Mesothelial cell of epicardium (in vitro differentiated cells): Measurements from ENCODE around the gene CHST1. TPM values are rescaled to one million over a fixed set of nuclear protein-coding genes. Genes with fewer than 3 reads are reported as not detected.

ENCODE experiments used
- DNase-seq, 2 experiments: peaks; one replicate each; pipeline ENCODE4 v3.0.0; 2021; ENCODE audit warnings: low spot score in 2 of 2; ENCODE audit not compliant: unreplicated experiment in 2 of 2
- H3K27ac Mint-ChIP-seq: 2 replicates; pipeline ENCODE4 v1.8.0; 2021; ENCODE audit warnings: mixed read lengths
- H3K27me3 Mint-ChIP-seq: 2 replicates; pipeline ENCODE4 v1.8.0; 2021; ENCODE audit warnings: low read depth, mixed read lengths
- H3K36me3 Mint-ChIP-seq: 2 replicates; pipeline ENCODE4 v1.8.0; 2021; ENCODE audit warnings: mixed read lengths
- H3K4me1 Mint-ChIP-seq: 2 replicates; pipeline ENCODE4 v1.8.0; 2021; ENCODE audit warnings: mixed read lengths
- H3K4me3 Mint-ChIP-seq: 2 replicates; pipeline ENCODE4 v1.8.0; 2021; ENCODE audit warnings: mild to moderate bottlenecking, moderate library complexity, mixed read lengths
- H3K9me3 Mint-ChIP-seq: 2 replicates; pipeline ENCODE4 v1.8.0; 2021; ENCODE audit warnings: mixed read lengths
- total RNA-seq: library from RNA; stranded (reverse); gene quantifications from 3 replicates; pipeline ENCODE4 v1.2.1, GENCODE V29; 2021
- TF ChIP-seq, protein P1 (sequence below): fragments of 200-600 bp; sonication (generic); IDR thresholded peaks from one replicate; pipeline ENCODE4 v1.5.0; 2021; ENCODE audit warnings: antibody characterized with exemption; ENCODE audit not compliant: unreplicated experiment

Gene CHST1, protein sequence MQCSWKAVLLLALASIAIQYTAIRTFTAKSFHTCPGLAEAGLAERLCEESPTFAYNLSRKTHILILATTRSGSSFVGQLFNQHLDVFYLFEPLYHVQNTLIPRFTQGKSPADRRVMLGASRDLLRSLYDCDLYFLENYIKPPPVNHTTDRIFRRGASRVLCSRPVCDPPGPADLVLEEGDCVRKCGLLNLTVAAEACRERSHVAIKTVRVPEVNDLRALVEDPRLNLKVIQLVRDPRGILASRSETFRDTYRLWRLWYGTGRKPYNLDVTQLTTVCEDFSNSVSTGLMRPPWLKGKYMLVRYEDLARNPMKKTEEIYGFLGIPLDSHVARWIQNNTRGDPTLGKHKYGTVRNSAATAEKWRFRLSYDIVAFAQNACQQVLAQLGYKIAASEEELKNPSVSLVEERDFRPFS
- 1.0 to 1.6 TPM (median 1.4 TPM) in 3 replicates for total RNA-seq

DNA sequence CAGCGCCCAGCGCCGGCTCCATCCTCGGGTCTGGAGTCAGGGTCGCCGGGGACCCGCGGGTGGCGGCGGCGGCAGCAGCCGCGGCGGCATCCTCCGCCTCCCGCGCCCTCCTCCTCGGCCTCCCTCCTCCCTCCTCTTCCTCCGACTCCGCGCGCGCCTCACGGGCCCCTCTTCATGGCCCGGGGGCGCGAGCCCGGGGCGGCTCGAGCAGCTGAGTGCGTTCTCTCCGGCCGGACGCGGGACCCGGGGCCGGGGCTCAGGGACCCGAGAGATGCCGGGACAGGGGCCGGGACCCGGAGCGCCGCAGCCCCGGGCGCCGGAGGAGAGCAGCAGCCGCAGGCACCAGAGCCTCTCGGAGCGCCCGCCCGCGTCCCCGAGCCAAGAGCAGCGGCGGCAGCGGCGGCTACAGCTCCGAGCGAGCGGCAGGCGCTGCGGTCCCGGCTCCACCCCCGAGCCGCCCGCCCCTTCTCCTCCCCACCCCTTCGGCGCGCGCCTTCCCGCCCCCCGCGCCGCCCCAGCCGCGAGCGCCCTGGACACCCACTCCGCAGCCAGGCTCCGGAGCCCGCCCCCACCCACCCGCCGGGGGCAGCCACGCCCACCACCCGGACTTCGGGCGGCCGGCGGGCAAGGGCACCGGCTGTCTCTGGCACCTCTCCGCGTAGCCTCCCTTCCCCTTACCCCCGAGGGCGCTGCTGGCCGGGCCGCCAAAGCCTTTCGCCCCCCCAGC is at the start of gene CHST1:
Gene CHST1 (minus strand): TSS at position 417 of the 727 bp plus-strand sequence. CDS start 14,699 bp downstream, outside the sequence.
- peak in 1 of 2 experiments; percentile 50 for DNase-seq
- H3K4me1 Mint-ChIP-seq = peaks cover 35% of the 10 kb centered on the region
- TF ChIP-seq, protein P1, sequence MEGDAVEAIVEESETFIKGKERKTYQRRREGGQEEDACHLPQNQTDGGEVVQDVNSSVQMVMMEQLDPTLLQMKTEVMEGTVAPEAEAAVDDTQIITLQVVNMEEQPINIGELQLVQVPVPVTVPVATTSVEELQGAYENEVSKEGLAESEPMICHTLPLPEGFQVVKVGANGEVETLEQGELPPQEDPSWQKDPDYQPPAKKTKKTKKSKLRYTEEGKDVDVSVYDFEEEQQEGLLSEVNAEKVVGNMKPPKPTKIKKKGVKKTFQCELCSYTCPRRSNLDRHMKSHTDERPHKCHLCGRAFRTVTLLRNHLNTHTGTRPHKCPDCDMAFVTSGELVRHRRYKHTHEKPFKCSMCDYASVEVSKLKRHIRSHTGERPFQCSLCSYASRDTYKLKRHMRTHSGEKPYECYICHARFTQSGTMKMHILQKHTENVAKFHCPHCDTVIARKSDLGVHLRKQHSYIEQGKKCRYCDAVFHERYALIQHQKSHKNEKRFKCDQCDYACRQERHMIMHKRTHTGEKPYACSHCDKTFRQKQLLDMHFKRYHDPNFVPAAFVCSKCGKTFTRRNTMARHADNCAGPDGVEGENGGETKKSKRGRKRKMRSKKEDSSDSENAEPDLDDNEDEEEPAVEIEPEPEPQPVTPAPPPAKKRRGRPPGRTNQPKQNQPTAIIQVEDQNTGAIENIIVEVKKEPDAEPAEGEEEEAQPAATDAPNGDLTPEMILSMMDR = no peak
- peaks cover 74% of the 10 kb centered on the region for H3K27me3 Mint-ChIP-seq
- H3K36me3 Mint-ChIP-seq = no peaks in the 10 kb centered on the region
- H3K4me3 Mint-ChIP-seq = peak within 1 kb of the TSS; percentile 71
- no peak within 1 kb of the TSS for H3K27ac Mint-ChIP-seq
- no peaks in the 10 kb centered on the region for H3K9me3 Mint-ChIP-seq

DNA sequence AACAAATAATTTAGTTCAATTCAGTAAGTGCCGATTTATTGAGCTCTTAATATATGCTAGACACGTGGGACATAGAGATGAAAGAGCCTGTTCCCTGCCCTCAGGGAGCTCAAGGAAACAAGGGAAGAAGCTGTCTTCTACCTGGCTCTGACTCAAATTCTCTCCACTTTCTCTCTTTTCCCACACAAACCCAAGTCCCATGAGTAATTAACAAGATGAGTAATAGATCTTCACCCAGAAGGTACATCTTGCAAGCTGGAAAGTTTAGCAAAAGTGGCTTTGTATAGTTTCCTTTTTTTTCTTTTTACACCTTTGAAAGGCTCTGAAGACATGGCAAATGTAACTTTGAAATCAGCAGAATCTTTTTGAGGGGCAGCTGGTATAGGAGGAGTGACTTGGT is 48.2 kb upstream of the CHST1 start:
- no peaks in the 10 kb centered on the region for H3K36me3 Mint-ChIP-seq
- H3K27ac Mint-ChIP-seq = no peak overlapping the region
- no peaks in the 10 kb centered on the region for H3K9me3 Mint-ChIP-seq
- DNase-seq = no peak
- H3K27me3 Mint-ChIP-seq = peaks cover 39% of the 10 kb centered on the region
- no peak overlapping the region for H3K4me3 Mint-ChIP-seq
- TF ChIP-seq, protein P1 = no peak
- H3K4me1 Mint-ChIP-seq = peaks cover 3% of the 10 kb centered on the region

DNA sequence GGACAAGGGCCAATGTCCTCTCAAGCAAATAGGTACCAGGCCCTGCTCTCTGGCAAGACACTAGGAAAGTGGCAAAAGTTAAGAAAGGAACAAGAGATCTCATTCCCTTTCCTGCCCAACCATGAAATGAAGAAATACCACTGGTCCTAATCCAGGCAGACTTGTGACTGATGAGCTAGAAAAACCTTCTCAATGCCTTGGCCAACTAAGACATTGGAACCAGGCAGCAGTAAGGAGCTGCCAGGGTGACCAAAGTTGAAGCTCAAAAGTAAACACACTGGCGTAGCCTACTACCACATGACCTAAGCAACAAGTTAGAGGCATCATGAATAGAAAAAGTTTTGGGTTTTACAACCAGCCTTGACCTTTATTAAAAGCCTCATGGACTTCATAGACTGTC is 45.1 kb upstream of the CHST1 start:
- Mint-ChIP-seq H3K9me3 (no peaks in the 10 kb centered on the region), H3K27me3 (peaks cover 58% of the 10 kb centered on the region), H3K27ac (no peak overlapping the region), H3K36me3 (no peaks in the 10 kb centered on the region), H3K4me1 (peaks cover 3% of the 10 kb centered on the region), H3K4me3 (no peak overlapping the region)
- TF ChIP-seq, protein P1 = no peak
- DNase-seq = no peak

DNA sequence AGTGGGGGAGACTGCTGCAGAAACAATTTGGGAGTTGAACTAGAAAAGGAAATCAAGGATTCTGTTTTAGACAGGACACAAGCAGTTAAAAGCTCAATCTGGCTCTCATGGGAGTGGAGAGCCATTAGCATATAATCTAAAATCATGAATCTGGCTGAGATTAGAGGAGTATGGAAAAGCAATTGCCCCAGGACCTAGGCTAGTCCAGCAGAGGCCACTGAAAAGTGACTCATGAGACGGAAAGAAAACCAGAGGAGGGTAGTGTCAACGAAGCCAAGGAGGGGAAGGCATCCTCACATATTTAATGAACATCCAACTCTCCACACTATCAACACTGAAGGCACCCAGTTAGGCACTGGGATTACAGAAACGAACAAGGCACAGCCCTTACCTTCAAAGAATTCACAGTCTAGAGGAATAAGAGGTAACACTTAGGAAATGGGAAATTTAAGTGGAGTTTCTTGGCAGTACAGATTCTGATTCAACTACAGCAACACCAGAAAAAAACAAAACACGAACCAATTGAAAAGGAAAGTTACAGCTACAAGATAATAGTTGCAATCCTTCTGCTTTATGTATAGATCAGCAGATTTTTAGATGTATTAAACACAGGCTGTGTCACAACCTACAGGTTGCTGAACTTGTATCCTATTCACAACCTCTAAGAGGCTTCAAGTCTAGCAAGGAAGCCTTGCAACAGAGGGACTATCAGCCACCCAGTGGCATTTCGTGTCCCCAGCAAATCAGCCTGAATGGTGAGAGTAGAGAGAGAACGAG is 43.7 kb upstream of the CHST1 start:
- DNase-seq = no peak
- H3K27me3 Mint-ChIP-seq = peaks cover 55% of the 10 kb centered on the region
- no peak overlapping the region for H3K4me3 Mint-ChIP-seq
- TF ChIP-seq, protein P1 = no peak
- no peak overlapping the region for H3K27ac Mint-ChIP-seq
- H3K9me3 Mint-ChIP-seq = no peaks in the 10 kb centered on the region
- no peaks in the 10 kb centered on the region for H3K36me3 Mint-ChIP-seq
- no peaks in the 10 kb centered on the region for H3K4me1 Mint-ChIP-seq

DNA sequence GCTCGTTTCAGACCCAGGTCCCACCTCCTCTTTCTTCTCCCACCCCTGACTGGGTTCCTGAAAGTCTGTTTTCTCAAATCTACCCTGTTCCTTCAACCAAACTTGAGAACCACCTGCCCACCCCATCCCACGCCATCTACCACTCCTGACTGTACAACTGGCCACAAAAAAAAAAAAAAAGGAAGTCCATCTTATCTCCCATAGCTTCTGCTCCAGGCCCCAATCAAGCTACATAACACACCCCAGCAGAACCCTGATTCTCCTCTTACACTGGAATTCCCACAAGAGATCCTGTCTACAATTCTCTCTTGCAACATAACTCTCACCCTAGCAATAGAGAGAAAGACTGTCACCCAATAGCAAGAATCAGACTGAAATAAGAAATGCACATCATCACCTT is 39.2 kb upstream of the CHST1 start:
- no peaks in the 10 kb centered on the region for H3K9me3 Mint-ChIP-seq
- H3K36me3 Mint-ChIP-seq = no peaks in the 10 kb centered on the region
- DNase-seq = no peak
- peaks cover 3% of the 10 kb centered on the region for H3K4me1 Mint-ChIP-seq
- H3K27me3 Mint-ChIP-seq = peaks cover 33% of the 10 kb centered on the region
- no peak overlapping the region for H3K4me3 Mint-ChIP-seq
- H3K27ac Mint-ChIP-seq = no peak overlapping the region
- TF ChIP-seq, protein P1 = no peak
